K562 (cell line): ENCODE data around the gene MYO3B.
"Not testable (repeated sequence)": the region's sequence is repeated elsewhere in the genome, so short reads cannot be mapped to it uniquely, and the experiment has no call there.

ENCODE experiments used
- CTCF ChIP-seq, 3 experiments: IDR thresholded peaks in 2 of 3; conservative IDR thresholded peaks in 1 of 3; 2 replicates each; pipeline ENCODE4 v1.5.1; 2011 to 2012; ENCODE audit warnings: low read length in 3 of 3, mild to moderate bottlenecking in 3 of 3, control low read depth in 2 of 3, improper control_type of control experiment in 1 of 3, inconsistent platforms in 1 of 3, low read depth in 1 of 3, mixed read lengths in 1 of 3, moderate library complexity in 1 of 3; ENCODE audit not compliant: insufficient read depth in 2 of 3
- POLR2A ChIP-seq: fragments of 450-650 bp; conservative IDR thresholded peaks from 2 replicates; pipeline ENCODE4 v1.6.1; 2016
- POLR2AphosphoS2 ChIP-seq: IDR thresholded peaks from 2 replicates; pipeline ENCODE4 v1.6.1; 2012; ENCODE audit warnings: low read length, improper control_type of control experiment
- POLR2AphosphoS5 ChIP-seq: IDR thresholded peaks from 2 replicates; pipeline ENCODE4 v1.6.1; 2011; ENCODE audit warnings: mild to moderate bottlenecking, low read depth, low read length, moderate library complexity; ENCODE audit not compliant: control insufficient read depth, insufficient read depth
- THAP12 ChIP-seq: fragments of 250-450 bp; sonication (Bioruptor Pico); IDR thresholded peaks from 2 replicates; pipeline ENCODE4 v1.9.0; 2021; ENCODE audit warnings: mild to moderate bottlenecking, inconsistent platforms
- TOE1 ChIP-seq, 2 experiments: fragments of 450-650 bp in 1 of 2; sonication (generic) in 1 of 2; formaldehyde crosslinking in 1 of 2; IDR thresholded peaks; 2 replicates each; pipeline versions ENCODE4 v1.7.1 to v1.8.0; 2016 to 2022; ENCODE audit warnings: borderline replicate concordance in 2 of 2, mild to moderate bottlenecking in 2 of 2, antibody characterized with exemption in 1 of 2, inconsistent platforms in 1 of 2, low read depth in 1 of 2, missing genetic modification reagents in 1 of 2, moderate library complexity in 1 of 2
- USF2 ChIP-seq: sonication (generic); formaldehyde crosslinking; IDR thresholded peaks from 2 replicates; pipeline ENCODE4 v1.5.0; 2020; ENCODE audit warnings: missing genetic modification reagents

- TF ChIP-seq TOE1 (IDR thresholded peaks at IDR 0.05; ENCODE audit: borderline replicate concordance) (peak; percentile 88), POLR2AphosphoS5 (peak; percentile 99), THAP12 (CRISPR knock-in tag) (0 out of 2 replicates have a peak, but pooled peaks have one; percentile 15)
- TF ChIP-seq TOE1 (CRISPR knock-in tag; IDR thresholded peaks at IDR 0.05; ENCODE audit: borderline replicate concordance, low read depth); POLR2A; POLR2AphosphoS2; CTCF (IDR thresholded peaks at IDR 0.05 in 2 of 3, conservative IDR thresholded peaks at IDR 0.05 in 1 of 3; ENCODE audit: insufficient read depth in 2 of 3, low read depth in 1 of 3, low read length in 3 of 3); USF2: not testable (repeated sequence)
These were observed 86.0 kb downstream of the MYO3B start for GRCh38 chr2:170263728-170264521.
